Heart left ventricle (tissue), 13 donors: ENCODE results near the gene RAP1GAP.

Experiments
- POLR2A ChIP-seq, 2 donors: fragments of 450-650 bp; IDR thresholded peaks; one replicate each; pipeline ENCODE4 v1.6.1; 2017; ENCODE audit warnings: antibody characterized with exemption in 2 of 2, mild to moderate bottlenecking in 2 of 2, moderate library complexity in 2 of 2
- TF ChIP-seq, protein P1 (sequence below), 12 donors: fragments of 200-600 bp; sonication (generic) in 4 of 12; IDR thresholded peaks; one replicate each; pipeline versions ENCODE4 v1.5.0 to v1.8.0; 2018 to 2022; ENCODE audit warnings: antibody characterized with exemption in 12 of 12, mild to moderate bottlenecking in 5 of 12
- donor health status: ischemic (EF 13 %, LVEDD 7.1; RV severe dilation, severe dysfunction).
- donor health status: DM: no; HTN: yes; CAD: no.
- donor health status: DM: no; HTN: no; CAD: no.
- donor health status: ischemic (EF 25% LVEDD 6.9; RV normal size, moderate dysfunction).
- donor health status: ischemic (EF 25% LVEDD 5.7; RV mildly dilated, moderate dysfunction).
- donor health status: ischemic (EF 35%, LVEDD 5.7; RV mildly dilated, moderate dysfunction).
- donor health status: nonischemic (EF 11% LVEDD 7.7; RV severe dilation, severe dysfunction).
- donor health status: DM: yes; HTN: yes; CAD: no.
- donor health status: PGD.
- donor health status: ischemic (EF 29% LVEDD 5.4; RV normal size, mild dysfunction).
- donor health status: nonischemic (EF 23%, LVEDD 6.1; RV moderate dilation, normal function).

DNA sequence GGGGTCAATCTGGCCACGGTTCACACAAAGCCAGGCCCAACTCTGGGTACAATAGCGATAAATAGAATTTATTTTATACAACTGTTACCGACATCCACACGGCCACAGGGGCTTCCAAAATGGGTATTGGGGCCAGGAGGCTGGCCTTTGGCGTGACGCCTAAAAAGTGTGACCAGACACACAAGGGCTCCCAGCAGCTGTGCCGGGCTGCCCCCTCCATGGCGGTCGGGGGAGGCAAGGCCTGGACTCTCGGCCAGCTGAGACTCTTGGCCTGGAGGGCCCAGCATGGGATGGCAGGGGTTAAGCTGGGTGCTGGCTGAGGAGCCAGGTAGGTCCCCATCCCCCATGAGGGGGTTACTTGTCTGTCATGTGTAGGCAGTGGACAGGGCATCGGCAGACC lies 73.0 kb downstream of the RAP1GAP start:
- TF ChIP-seq POLR2A (IDR thresholded peaks at IDR 0.05): no peak
- TF ChIP-seq, protein P1, sequence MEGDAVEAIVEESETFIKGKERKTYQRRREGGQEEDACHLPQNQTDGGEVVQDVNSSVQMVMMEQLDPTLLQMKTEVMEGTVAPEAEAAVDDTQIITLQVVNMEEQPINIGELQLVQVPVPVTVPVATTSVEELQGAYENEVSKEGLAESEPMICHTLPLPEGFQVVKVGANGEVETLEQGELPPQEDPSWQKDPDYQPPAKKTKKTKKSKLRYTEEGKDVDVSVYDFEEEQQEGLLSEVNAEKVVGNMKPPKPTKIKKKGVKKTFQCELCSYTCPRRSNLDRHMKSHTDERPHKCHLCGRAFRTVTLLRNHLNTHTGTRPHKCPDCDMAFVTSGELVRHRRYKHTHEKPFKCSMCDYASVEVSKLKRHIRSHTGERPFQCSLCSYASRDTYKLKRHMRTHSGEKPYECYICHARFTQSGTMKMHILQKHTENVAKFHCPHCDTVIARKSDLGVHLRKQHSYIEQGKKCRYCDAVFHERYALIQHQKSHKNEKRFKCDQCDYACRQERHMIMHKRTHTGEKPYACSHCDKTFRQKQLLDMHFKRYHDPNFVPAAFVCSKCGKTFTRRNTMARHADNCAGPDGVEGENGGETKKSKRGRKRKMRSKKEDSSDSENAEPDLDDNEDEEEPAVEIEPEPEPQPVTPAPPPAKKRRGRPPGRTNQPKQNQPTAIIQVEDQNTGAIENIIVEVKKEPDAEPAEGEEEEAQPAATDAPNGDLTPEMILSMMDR (IDR thresholded peaks at IDR 0.05): no peak
